Measurements from ENCODE around the gene PPP3CA.

DNA sequence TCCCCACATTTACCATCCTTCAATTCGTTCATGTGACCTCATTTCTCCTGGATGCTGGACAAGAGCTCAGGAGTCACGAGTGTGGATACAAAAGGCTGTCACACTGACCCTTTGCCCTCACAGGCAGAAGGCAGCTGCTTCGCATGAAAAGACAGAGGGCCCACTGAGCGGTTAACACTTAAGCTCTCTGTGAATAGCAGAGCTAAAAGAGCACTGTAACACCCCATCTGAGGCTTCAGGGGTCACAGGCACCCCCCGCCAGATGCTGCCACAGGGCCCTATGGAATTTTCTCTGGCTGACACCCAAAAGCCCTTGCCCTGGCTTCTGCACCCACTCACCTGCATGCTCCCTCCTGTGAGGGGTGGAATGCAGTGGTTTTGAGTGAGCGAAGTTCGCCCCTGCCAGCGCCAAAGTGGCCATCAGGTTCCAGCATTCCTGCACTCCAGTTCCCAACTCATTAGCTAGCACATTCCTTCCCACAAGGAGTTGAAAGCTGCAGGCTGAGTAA is 360.9 kb downstream of the PPP3CA start:
- TF ChIP-seq CTCF (IDR thresholded peaks at IDR 0.05) = no peak
- TF ChIP-seq POLR2A (IDR thresholded peaks at IDR 0.05) = no peak

Data from lower leg skin (tissue), 3 donors.